Measurements from ENCODE around the gene ZFP36L1.

ZFP36L1 gene

DNA sequence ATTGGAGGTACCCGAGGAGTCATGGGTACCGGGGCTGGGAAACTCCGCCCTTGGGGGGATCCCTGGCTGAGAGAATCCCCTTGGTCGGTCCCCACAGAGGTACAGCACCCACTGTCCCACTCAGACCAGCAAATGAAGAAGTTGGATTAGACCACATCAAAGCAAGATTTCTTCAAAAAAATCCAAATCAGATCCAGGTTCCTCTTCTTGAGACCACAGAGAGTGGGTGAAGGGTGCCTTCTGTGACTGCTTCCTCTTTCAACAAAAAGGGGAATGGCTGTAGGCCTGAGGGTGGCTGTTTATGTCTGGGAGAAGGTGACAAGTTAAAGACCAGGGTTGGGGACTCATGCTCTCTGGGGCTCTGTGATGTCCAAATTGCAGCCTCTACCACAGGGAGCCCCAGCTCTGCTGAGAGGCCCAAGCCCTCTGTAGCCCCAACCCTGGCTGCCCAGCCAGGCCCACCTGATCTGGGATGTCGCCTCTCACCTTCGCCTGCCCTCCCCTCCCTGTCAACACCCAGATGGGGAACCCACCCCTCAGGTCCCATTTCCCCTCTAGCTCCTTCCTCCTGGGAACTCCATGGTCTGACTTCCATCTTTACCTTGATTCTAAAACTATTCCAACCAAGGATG is 50.9 kb downstream of the ZFP36L1 start:
- DNase-seq (ENCODE audit: low read depth in 3 of 3, low spot score in 1 of 3): no peak

GRCh38 chr14:68741477-68741791 is 51.4 kb downstream of the ZFP36L1 start:
- no peak for DNase-seq (ENCODE audit: low read depth in 3 of 3, low spot score in 1 of 3)

- DNase-seq (ENCODE audit: low read depth in 3 of 3, low spot score in 1 of 3): no peak
These were observed 51.9 kb downstream of the ZFP36L1 start for GRCh38 chr14:68740788-68741476.

GRCh38 chr14:68739701-68740100 is 53.2 kb downstream of the ZFP36L1 start:
- DNase-seq (ENCODE audit: low read depth in 3 of 3, low spot score in 1 of 3): no peak

DNA sequence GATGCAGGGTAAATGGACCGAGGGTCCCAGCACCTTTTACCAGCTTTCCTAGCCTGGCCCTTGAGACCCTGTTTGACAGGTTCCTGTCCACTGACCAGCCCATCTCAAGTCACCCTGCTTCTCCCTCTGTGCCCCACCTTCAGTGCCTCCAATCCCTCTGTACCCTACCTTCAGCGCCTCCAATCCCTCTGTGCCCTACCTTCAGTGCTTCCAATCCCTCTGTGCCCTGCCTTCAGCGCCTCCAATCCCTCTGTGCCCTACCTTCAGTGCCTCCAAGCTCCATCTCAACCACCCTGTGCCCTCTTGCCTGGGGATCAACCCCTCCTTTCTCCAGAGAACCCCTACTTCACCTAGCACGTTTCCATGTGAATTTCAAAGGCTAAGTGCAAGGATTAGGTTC is 54.3 kb downstream of the ZFP36L1 start:
- no peak for DNase-seq (ENCODE audit: low read depth in 3 of 3, low spot score in 1 of 3)
